ENCODE results near the gene KLRG1. TPM values are rescaled to one million over a fixed set of nuclear protein-coding genes. Genes with fewer than 3 reads are reported as not detected.

KLRG1 gene
- total RNA-seq, 2 experiments from 2014 or later, result 4.9 to 12.5 TPM

DNA sequence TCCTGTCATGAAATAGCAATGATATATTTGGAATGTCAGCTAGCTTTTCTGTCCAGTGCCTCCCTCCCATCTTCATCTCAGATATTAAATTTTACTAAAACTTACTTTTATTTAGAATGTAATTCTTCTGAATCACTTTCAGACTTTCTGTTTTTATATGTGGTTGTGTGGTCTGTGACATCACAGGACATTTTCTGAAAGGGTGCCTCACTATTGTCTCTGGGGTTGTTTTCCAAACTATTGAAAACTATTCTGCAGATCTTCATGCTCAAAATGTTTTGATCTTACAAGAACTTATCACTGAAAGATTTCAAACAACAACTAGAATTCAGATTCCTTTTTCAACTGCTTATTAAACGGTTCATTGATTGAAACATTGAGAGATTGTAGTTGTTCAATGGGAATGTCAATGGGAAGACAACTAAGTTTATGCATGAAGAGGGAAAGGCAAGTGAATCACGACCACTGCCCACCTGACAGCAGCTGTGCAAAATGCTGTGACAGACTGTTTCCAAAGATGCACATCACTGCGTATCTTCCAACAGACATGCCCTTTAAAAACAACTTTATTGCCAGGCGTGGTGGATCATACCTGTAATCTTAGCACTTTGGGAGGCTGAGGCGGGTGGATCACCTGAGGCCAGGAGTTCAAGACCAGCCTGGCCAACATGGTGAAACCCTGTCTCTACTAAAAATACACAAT, 51.3 kb downstream of the KLRG1 start:
- no TSS peak for BruUV-seq (replicated peaks)
- POLR2A ChIA-PET, result no interaction called here

DNA sequence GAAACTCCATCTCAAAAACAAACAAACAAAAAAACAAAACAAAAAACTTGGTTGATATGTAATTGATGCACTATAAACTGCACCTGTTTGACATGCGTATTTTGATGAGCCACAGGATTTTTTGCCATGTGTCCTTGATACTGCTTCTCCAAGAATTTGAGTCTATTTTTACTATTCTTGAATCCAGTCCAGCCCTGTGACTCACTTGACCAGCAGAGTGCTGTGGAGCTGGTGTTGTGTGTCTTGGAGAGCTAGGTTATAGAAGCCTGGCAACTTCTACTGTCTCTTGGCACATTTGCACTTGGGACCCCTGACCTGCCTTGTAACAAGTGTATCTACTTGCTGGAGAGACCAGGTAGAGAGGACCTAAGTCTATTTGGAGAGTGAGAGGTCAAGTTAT, 52.0 kb downstream of the KLRG1 start:
- H3K4me2 ChIP-seq (ENCODE audit: low read length), result no peak overlapping the region
- no TSS peak for BruUV-seq (replicated peaks)
- no peaks in the 10 kb centered on the region for H3K9me2 ChIP-seq (ENCODE audit: insufficient read depth, low read length)
- no peak overlapping the region for H3K27ac ChIP-seq (ENCODE audit: low read depth, low read length, poor library complexity, severe bottlenecking)
- H3K36me3 ChIP-seq (ENCODE audit: insufficient read depth, low read length), result no peaks in the 10 kb centered on the region
- no peak for DNase-seq (ENCODE audit: low spot score)
- ChIA-PET POLR2A (no interaction called here), CTCF (ENCODE audit: unreplicated experiment) (no interaction called here)
- H3K9me3 ChIP-seq (ENCODE audit: low read length), result no peaks in the 10 kb centered on the region
- H3K4me3 ChIP-seq (ENCODE audit: low read depth, low read length, poor library complexity, severe bottlenecking), result no peak overlapping the region
- intact Hi-C loops (cut with micrococcal nuclease; ENCODE audit: unreplicated experiment), result no loop called here
- no peaks in the 10 kb centered on the region for H3K79me2 ChIP-seq (ENCODE audit: insufficient read depth, low read depth, low read length)
- H4K20me1 ChIP-seq (ENCODE audit: insufficient read depth, low read length), result peaks cover 3% of the 10 kb centered on the region; the same call in 1 of the 2 replicates
- H3K4me1 ChIP-seq (ENCODE audit: insufficient read depth, low read length, poor library complexity, severe bottlenecking), result no peaks in the 10 kb centered on the region
- H2AFZ ChIP-seq (ENCODE audit: low read length), result no peak overlapping the region
- TF ChIP-seq, protein P1, sequence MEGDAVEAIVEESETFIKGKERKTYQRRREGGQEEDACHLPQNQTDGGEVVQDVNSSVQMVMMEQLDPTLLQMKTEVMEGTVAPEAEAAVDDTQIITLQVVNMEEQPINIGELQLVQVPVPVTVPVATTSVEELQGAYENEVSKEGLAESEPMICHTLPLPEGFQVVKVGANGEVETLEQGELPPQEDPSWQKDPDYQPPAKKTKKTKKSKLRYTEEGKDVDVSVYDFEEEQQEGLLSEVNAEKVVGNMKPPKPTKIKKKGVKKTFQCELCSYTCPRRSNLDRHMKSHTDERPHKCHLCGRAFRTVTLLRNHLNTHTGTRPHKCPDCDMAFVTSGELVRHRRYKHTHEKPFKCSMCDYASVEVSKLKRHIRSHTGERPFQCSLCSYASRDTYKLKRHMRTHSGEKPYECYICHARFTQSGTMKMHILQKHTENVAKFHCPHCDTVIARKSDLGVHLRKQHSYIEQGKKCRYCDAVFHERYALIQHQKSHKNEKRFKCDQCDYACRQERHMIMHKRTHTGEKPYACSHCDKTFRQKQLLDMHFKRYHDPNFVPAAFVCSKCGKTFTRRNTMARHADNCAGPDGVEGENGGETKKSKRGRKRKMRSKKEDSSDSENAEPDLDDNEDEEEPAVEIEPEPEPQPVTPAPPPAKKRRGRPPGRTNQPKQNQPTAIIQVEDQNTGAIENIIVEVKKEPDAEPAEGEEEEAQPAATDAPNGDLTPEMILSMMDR (conservative IDR thresholded peaks at IDR 0.05; ENCODE audit: low read length), result no peak
- no peak for TF ChIP-seq EZH2phosphoT487 (IDR thresholded peaks at IDR 0.05; ENCODE audit: borderline replicate concordance, low read depth, low read length)

More for the DNA sequence above, 51.3 kb downstream of the KLRG1 start:
- H3K4me3 ChIP-seq (ENCODE audit: low read depth, low read length, poor library complexity, severe bottlenecking), result no peak overlapping the region
- no peak overlapping the region for H3K4me2 ChIP-seq (ENCODE audit: low read length)
- no peaks in the 10 kb centered on the region for H3K9me2 ChIP-seq (ENCODE audit: insufficient read depth, low read length)
- CTCF ChIA-PET (ENCODE audit: unreplicated experiment), result no interaction called here
- peaks cover 3% of the 10 kb centered on the region; the same call in 1 of the 2 replicates for H4K20me1 ChIP-seq (ENCODE audit: insufficient read depth, low read length)
- no peaks in the 10 kb centered on the region for H3K4me1 ChIP-seq (ENCODE audit: insufficient read depth, low read length, poor library complexity, severe bottlenecking)
- no peaks in the 10 kb centered on the region for H3K9me3 ChIP-seq (ENCODE audit: low read length)
- TF ChIP-seq, protein P1 (conservative IDR thresholded peaks at IDR 0.05; ENCODE audit: low read length), result no peak
- no peak for TF ChIP-seq EZH2phosphoT487 (IDR thresholded peaks at IDR 0.05; ENCODE audit: borderline replicate concordance, low read depth, low read length)
- no peaks in the 10 kb centered on the region for H3K36me3 ChIP-seq (ENCODE audit: insufficient read depth, low read length)
- H3K79me2 ChIP-seq (ENCODE audit: insufficient read depth, low read depth, low read length), result no peaks in the 10 kb centered on the region
- DNase-seq (ENCODE audit: low spot score), result no peak
- no peak overlapping the region for H3K27ac ChIP-seq (ENCODE audit: low read depth, low read length, poor library complexity, severe bottlenecking)
- intact Hi-C loops (cut with micrococcal nuclease; ENCODE audit: unreplicated experiment), result no loop called here
- no peak overlapping the region for H2AFZ ChIP-seq (ENCODE audit: low read length)

GRCh38 chr12:9043766-9044165, 54.4 kb downstream of the KLRG1 start:
- no peak for TF ChIP-seq EZH2phosphoT487 (IDR thresholded peaks at IDR 0.05; ENCODE audit: borderline replicate concordance, low read depth, low read length)
- TF ChIP-seq, protein P1 (conservative IDR thresholded peaks at IDR 0.05; ENCODE audit: low read length), result no peak
- intact Hi-C loops (cut with micrococcal nuclease; ENCODE audit: unreplicated experiment), result no loop called here
- H2AFZ ChIP-seq (ENCODE audit: low read length), result no peak overlapping the region
- H3K9me2 ChIP-seq (ENCODE audit: insufficient read depth, low read length), result no peaks in the 10 kb centered on the region
- DNase-seq (ENCODE audit: low spot score), result no peak
- ChIA-PET CTCF (ENCODE audit: unreplicated experiment) (no interaction called here), POLR2A (interaction anchor here (0.7 kb wide), 1 partner anchor 190 kb away, joined by 3 read pairs; no protein-coding TSS in a partner anchor)
- 0 out of 2 replicates have a peak, but pooled peaks cover 3% of the 10 kb centered on the region for H4K20me1 ChIP-seq (ENCODE audit: insufficient read depth, low read length)
- no peaks in the 10 kb centered on the region for H3K36me3 ChIP-seq (ENCODE audit: insufficient read depth, low read length)
- H3K27ac ChIP-seq (ENCODE audit: low read depth, low read length, poor library complexity, severe bottlenecking), result no peak overlapping the region
- no peak overlapping the region for H3K4me3 ChIP-seq (ENCODE audit: low read depth, low read length, poor library complexity, severe bottlenecking)
- H3K4me2 ChIP-seq (ENCODE audit: low read length), result no peak overlapping the region
- no peaks in the 10 kb centered on the region for H3K4me1 ChIP-seq (ENCODE audit: insufficient read depth, low read length, poor library complexity, severe bottlenecking)
- no peaks in the 10 kb centered on the region for H3K9me3 ChIP-seq (ENCODE audit: low read length)
- H3K79me2 ChIP-seq (ENCODE audit: insufficient read depth, low read depth, low read length), result no peaks in the 10 kb centered on the region
- no TSS peak for BruUV-seq (replicated peaks)

Measured in OCI-LY7 (cell line).